Central memory CD8-positive, alpha-beta T cell (primary cell): ENCODE data around the gene CFAP46.
A peak's percentile ranks its signal among the peaks of the same experiment; 100 is the strongest.
"Not testable (repeated sequence)": the region's sequence is repeated elsewhere in the genome, so short reads cannot be mapped to it uniquely, and the experiment has no call there.

Source experiments
- ATAC-seq: fragments of 150-1000 bp; cut with Tn5 transposase; replicated peaks from 2 replicates; pipeline ENCODE4 v1.10.0; 2022; ENCODE audit warnings: mild to moderate bottlenecking, moderate FRiP score, moderate number of reproducible peaks; ENCODE audit not compliant: poor library complexity, severe bottlenecking; ENCODE audit errors: extremely low read depth
- DNase-seq, 2 donors: peaks; one replicate each; pipeline ENCODE4 v3.0.0; 2021; ENCODE audit warnings: low spot score in 2 of 2
- H3K27ac Mint-ChIP-seq: one replicate; pipeline ENCODE4 v1.8.0; 2022; ENCODE audit warnings: low read depth, mild to moderate bottlenecking, moderate library complexity, mixed read lengths
- H3K27me3 Mint-ChIP-seq: one replicate; pipeline ENCODE4 v1.8.0; 2022; ENCODE audit warnings: mixed read lengths
- H3K36me3 Mint-ChIP-seq: one replicate; pipeline ENCODE4 v1.8.0; 2022; ENCODE audit warnings: mild to moderate bottlenecking, moderate library complexity, mixed read lengths; ENCODE audit not compliant: insufficient read depth
- H3K4me1 Mint-ChIP-seq: one replicate; pipeline ENCODE4 v1.8.0; 2022; ENCODE audit warnings: mixed read lengths
- H3K4me3 Mint-ChIP-seq: one replicate; pipeline ENCODE4 v1.8.0; 2022; ENCODE audit warnings: mild to moderate bottlenecking, moderate library complexity, mixed read lengths
- H3K9me3 Mint-ChIP-seq: one replicate; pipeline ENCODE4 v1.8.0; 2022; ENCODE audit warnings: mixed read lengths

CFAP46 gene

GRCh38 chr10:132906106-132906505 is 36.3 kb downstream of the CFAP46 start:
- Mint-ChIP-seq H3K27me3 (peaks cover 29% of the 10 kb centered on the region), H3K4me3 (no peak overlapping the region), H3K4me1 (peaks cover 8% of the 10 kb centered on the region), H3K9me3 (no peaks in the 10 kb centered on the region), H3K36me3 (no peaks in the 10 kb centered on the region), H3K27ac (no peak overlapping the region)
- ATAC-seq (no peak), DNase-seq (no peak)

GRCh38 chr10:132905661-132906060 is 36.7 kb downstream of the CFAP46 start:
- H3K27me3 Mint-ChIP-seq: peaks cover 33% of the 10 kb centered on the region
- ATAC-seq (no peak), DNase-seq (no peak)
- H3K27ac Mint-ChIP-seq: no peak overlapping the region
- no peaks in the 10 kb centered on the region for H3K9me3 Mint-ChIP-seq
- H3K36me3 Mint-ChIP-seq: no peaks in the 10 kb centered on the region
- H3K4me3 Mint-ChIP-seq: no peak overlapping the region
- peaks cover 8% of the 10 kb centered on the region for H3K4me1 Mint-ChIP-seq

- ATAC-seq (no peak), DNase-seq (no peak)
- Mint-ChIP-seq H3K9me3 (no peaks in the 10 kb centered on the region), H3K36me3 (no peaks in the 10 kb centered on the region), H3K27ac (no peak overlapping the region), H3K4me3 (peak overlapping the region; percentile 6), H3K4me1 (peaks cover 8% of the 10 kb centered on the region), H3K27me3 (peaks cover 37% of the 10 kb centered on the region)
Measured at GRCh38 chr10:132904814-132905649, 37.3 kb downstream of the CFAP46 start.

- no peaks in the 10 kb centered on the region for H3K36me3 Mint-ChIP-seq
Measured at GRCh38 chr10:132904181-132904813, 38.1 kb downstream of the CFAP46 start.

GRCh38 chr10:132902656-132903575 is 39.5 kb downstream of the CFAP46 start:
- H3K4me1 Mint-ChIP-seq, DNase-seq: not testable (repeated sequence)

More at GRCh38 chr10:132904181-132904813, 38.1 kb downstream of the CFAP46 start:
- H3K9me3 Mint-ChIP-seq: no peaks in the 10 kb centered on the region
- H3K4me3 Mint-ChIP-seq: peak overlapping the region; percentile 6
- no peak overlapping the region for H3K27ac Mint-ChIP-seq
- H3K27me3 Mint-ChIP-seq: peaks cover 37% of the 10 kb centered on the region
- no peak for DNase-seq
- H3K4me1 Mint-ChIP-seq: peaks cover 8% of the 10 kb centered on the region
- ATAC-seq: no peak

GRCh38 chr10:132901351-132901750 is 41.0 kb downstream of the CFAP46 start:
- Mint-ChIP-seq H3K4me1 (peaks cover 8% of the 10 kb centered on the region), H3K27me3 (peaks cover 37% of the 10 kb centered on the region), H3K9me3 (no peaks in the 10 kb centered on the region), H3K27ac (no peak overlapping the region), H3K36me3 (no peaks in the 10 kb centered on the region), H3K4me3 (no peak overlapping the region)
- DNase-seq: no peak
- ATAC-seq: no peak

More at GRCh38 chr10:132902656-132903575, 39.5 kb downstream of the CFAP46 start:
- H3K36me3 Mint-ChIP-seq, H3K9me3 Mint-ChIP-seq, H3K4me3 Mint-ChIP-seq, ATAC-seq, H3K27ac Mint-ChIP-seq: not testable (repeated sequence)
- peaks cover 37% of the 10 kb centered on the region for H3K27me3 Mint-ChIP-seq

- Mint-ChIP-seq H3K4me3 (no peak overlapping the region), H3K36me3 (no peaks in the 10 kb centered on the region), H3K27ac (no peak overlapping the region), H3K27me3 (peaks cover 34% of the 10 kb centered on the region), H3K9me3 (no peaks in the 10 kb centered on the region), H3K4me1 (peaks cover 8% of the 10 kb centered on the region)
- DNase-seq (no peak), ATAC-seq (no peak)
Measured at GRCh38 chr10:132900211-132900756, 42.1 kb downstream of the CFAP46 start.

GRCh38 chr10:132899751-132900065 is 42.7 kb downstream of the CFAP46 start:
- DNase-seq: no peak
- H3K4me3 Mint-ChIP-seq: no peak overlapping the region
- H3K27ac Mint-ChIP-seq: no peak overlapping the region
- H3K4me1 Mint-ChIP-seq: peaks cover 3% of the 10 kb centered on the region
- H3K27me3 Mint-ChIP-seq: peaks cover 35% of the 10 kb centered on the region
- no peaks in the 10 kb centered on the region for H3K9me3 Mint-ChIP-seq
- no peaks in the 10 kb centered on the region for H3K36me3 Mint-ChIP-seq
- no peak for ATAC-seq

- H3K27me3 Mint-ChIP-seq: peaks cover 40% of the 10 kb centered on the region
- H3K27ac Mint-ChIP-seq: no peak overlapping the region
- DNase-seq (no peak), ATAC-seq (no peak)
- H3K4me1 Mint-ChIP-seq: no peaks in the 10 kb centered on the region
- H3K36me3 Mint-ChIP-seq: no peaks in the 10 kb centered on the region
- no peak overlapping the region for H3K4me3 Mint-ChIP-seq
- no peaks in the 10 kb centered on the region for H3K9me3 Mint-ChIP-seq
Measured at GRCh38 chr10:132899054-132899750, 43.2 kb downstream of the CFAP46 start.

- ATAC-seq: no peak
- Mint-ChIP-seq H3K4me1 (peaks cover 2% of the 10 kb centered on the region), H3K4me3 (no peak overlapping the region), H3K9me3 (no peaks in the 10 kb centered on the region), H3K36me3 (no peaks in the 10 kb centered on the region), H3K27ac (no peak overlapping the region), H3K27me3 (peaks cover 45% of the 10 kb centered on the region)
- DNase-seq: no peak
Measured at GRCh38 chr10:132898391-132899053, 43.8 kb downstream of the CFAP46 start.

GRCh38 chr10:132897516-132898381 is 44.6 kb downstream of the CFAP46 start:
- H3K27ac Mint-ChIP-seq: no peak overlapping the region
- H3K27me3 Mint-ChIP-seq: peaks cover 46% of the 10 kb centered on the region
- no peak for DNase-seq
- no peak overlapping the region for H3K4me3 Mint-ChIP-seq
- no peaks in the 10 kb centered on the region for H3K36me3 Mint-ChIP-seq
- no peaks in the 10 kb centered on the region for H3K9me3 Mint-ChIP-seq
- ATAC-seq: no peak
- H3K4me1 Mint-ChIP-seq: peaks cover 4% of the 10 kb centered on the region
